ACHN (cell line): ENCODE data around the gene OPCML.

Source experiments
- DNase-seq: peaks from one replicate; pipeline ENCODE4 v3.0.0-alpha.2; 2015
- in situ Hi-C: cut with HindIII; loops from 2 replicates; pipeline ENCODE4 v1.10.0; 2017; ENCODE audit warnings: low sequenced_read_pairs, low pct_ligation_motif_present, low pct_unique_long_range_greater_than_20kb

OPCML gene

GRCh38 chr11:133545199-133545803 is 13.0 kb upstream of the OPCML start:
- no peak for DNase-seq
- in situ Hi-C loops, result no loop called here

GRCh38 chr11:133541720-133542095 is 9.4 kb upstream of the OPCML start:
- in situ Hi-C loops, result no loop called here
- DNase-seq, result no peak

GRCh38 chr11:133541021-133541719 is 8.9 kb upstream of the OPCML start:
- in situ Hi-C loops, result no loop called here
- DNase-seq, result no peak

GRCh38 chr11:133536198-133536597 is 3.9 kb upstream of the OPCML start:
- no peak for DNase-seq
- in situ Hi-C loops, result no loop called here

GRCh38 chr11:133533205-133533604 is 904 bp upstream of the OPCML start:
- DNase-seq, result no peak
- in situ Hi-C loops, result no loop called here

- no peak for DNase-seq
- in situ Hi-C loops, result no loop called here
Measured at GRCh38 chr11:133531458-133531857, 843 bp downstream of the OPCML start.

- in situ Hi-C loops, result no loop called here
- no peak for DNase-seq
Measured at GRCh38 chr11:133530501-133530835, 1.8 kb downstream of the OPCML start.

- DNase-seq, result no peak
- in situ Hi-C loops, result no loop called here
Measured at GRCh38 chr11:133529807-133530500, 2.3 kb downstream of the OPCML start.

GRCh38 chr11:133526790-133527189 is 5.5 kb downstream of the OPCML start:
- DNase-seq, result no peak
- in situ Hi-C loops, result no loop called here

- DNase-seq, result no peak
- in situ Hi-C loops, result no loop called here
Measured at GRCh38 chr11:133525976-133526375, 6.3 kb downstream of the OPCML start.

- in situ Hi-C loops, result no loop called here
- no peak for DNase-seq
Measured at GRCh38 chr11:133524488-133524887, 7.8 kb downstream of the OPCML start.

- in situ Hi-C loops, result no loop called here
- DNase-seq, result no peak
Measured at GRCh38 chr11:133522344-133522743, 10.0 kb downstream of the OPCML start.

- no peak for DNase-seq
- in situ Hi-C loops, result no loop called here
Measured at GRCh38 chr11:133521502-133521901, 10.8 kb downstream of the OPCML start.

- DNase-seq, result no peak
- in situ Hi-C loops, result no loop called here
Measured at GRCh38 chr11:133520707-133521106, 11.6 kb downstream of the OPCML start.

- no peak for DNase-seq
- in situ Hi-C loops, result no loop called here
Measured at GRCh38 chr11:133519560-133519959, 12.7 kb downstream of the OPCML start.

GRCh38 chr11:133518702-133519264 is 13.5 kb downstream of the OPCML start:
- in situ Hi-C loops, result no loop called here
- DNase-seq, result no peak

GRCh38 chr11:133516845-133517244 is 15.5 kb downstream of the OPCML start:
- in situ Hi-C loops, result no loop called here
- no peak for DNase-seq

GRCh38 chr11:133515107-133515506 is 17.2 kb downstream of the OPCML start:
- no peak for DNase-seq
- in situ Hi-C loops, result no loop called here

- no peak for DNase-seq
- in situ Hi-C loops, result no loop called here
Measured at GRCh38 chr11:133509924-133510697, 22.2 kb downstream of the OPCML start.
